ENCODE data around the gene SCN4B.

Gene SCN4B

DNA sequence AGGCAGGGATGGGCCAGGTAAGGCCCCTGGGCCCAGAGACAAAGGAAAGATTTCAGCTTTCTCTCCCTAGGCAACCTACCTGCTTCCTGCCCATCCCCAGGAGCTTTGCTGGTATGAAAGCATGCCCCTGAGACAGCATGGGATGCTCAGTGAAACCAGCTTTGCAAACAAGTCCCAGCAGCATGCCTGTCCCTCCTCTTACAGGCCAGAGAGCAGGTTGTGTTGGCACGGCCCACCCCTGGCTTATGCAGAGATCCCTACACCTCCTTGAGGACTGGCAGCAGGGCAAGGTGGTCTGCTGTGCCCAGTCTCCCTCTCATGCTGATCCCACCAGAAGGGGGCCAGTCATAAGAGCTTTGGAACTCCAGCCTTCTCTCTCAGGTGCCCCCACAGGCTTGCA, 3.1 kb downstream of the SCN4B start:
- no peak for DNase-seq

DNA sequence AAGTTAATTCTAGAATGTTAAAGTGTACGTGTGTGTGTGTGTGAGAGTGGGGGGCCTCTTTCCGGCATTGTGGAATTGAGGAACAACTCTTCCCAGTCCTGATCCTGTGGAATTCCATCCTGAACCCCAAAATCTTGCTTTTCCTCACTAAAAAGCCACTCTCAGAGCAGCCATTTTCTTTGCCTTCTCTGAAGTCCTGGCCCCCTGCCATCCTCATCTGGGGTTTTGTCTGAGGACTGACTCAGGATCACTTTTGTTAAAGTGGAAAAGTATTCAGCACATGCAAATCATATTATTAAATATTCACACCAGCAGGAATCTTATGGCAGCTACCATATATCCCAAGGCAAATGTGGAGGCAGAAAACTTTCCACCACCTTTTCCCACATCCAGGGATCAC, 3.8 kb downstream of the SCN4B start:
- DNase-seq, result no peak

DNA sequence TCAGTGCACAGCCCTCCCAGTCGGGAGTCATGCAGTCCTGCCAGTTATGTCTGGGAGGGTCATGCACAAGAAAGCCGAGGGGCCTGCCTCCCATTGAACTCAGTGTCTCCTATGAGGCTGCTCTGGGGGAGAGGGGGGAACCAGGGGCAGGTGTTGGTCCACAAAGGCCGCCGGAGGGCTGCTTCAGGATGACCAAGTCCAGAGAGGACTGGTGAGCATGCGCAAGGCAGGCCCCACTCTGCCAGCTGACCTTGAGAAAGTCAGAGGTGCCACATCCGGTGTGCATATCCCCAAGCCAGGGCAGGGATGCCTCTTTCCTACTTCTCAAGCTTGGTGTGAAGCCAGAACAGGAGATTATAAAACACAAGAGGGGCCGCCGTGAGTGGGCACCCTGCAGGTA, 4.4 kb downstream of the SCN4B start:
- DNase-seq, result no peak

- no peak for DNase-seq
These were observed 5.1 kb downstream of the SCN4B start for GRCh38 chr11:118147502-118147901.

- no peak for DNase-seq
These were observed 6.1 kb downstream of the SCN4B start for GRCh38 chr11:118146554-118146953.

DNA sequence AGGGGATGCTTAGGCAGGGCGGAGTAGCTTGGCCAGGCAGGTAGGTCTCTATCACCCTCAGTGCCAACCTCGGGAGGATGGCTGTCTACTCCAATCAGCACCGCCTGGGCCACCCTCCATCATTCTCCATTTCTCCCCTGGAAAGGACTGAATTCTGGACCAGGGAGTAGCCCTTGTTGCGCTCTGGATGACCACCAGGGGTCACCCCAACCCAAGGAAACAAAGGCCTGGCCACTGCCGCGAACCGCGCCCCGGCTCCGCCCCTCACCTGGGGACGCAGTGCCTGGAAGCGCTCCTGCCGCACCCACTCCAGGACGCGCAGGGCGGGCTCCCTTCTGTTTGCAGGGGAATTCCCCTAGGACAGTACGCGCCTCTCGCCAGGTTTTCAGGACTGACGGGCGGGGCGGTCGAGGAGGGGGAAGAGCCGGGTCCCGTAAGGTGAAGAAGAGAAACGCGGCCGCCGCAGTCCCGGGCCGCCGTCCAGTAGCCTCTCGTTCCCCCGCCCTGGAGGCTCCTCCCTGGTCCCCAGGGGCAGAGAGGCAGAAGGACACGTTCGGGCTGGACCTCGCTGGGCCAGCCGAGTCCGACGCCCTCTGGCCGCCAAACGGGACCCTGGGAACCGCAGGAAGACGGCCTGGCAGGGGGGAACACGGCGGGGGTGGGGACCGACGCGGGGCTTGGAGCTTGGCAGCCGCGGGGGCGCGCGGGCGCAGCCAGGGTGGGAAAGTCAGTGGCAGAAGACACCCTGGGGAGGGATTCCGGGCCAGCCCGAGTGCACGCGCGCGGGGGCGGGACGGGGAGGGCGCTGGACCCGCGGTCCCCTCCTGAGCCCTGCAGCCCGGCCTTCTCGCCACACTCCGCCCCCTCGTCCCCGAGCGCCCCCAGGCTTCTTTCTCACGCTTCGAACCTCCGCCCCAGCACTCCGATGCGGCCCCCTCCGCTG, 7.1 kb downstream of the SCN4B start:
- DNase-seq, result peak; percentile 77

GRCh38 chr11:118144301-118145268, 8.0 kb downstream of the SCN4B start:
- no peak for DNase-seq

GRCh38 chr11:118143661-118144185, 8.9 kb downstream of the SCN4B start:
- no peak for DNase-seq

- DNase-seq, result no peak
These were observed 9.8 kb downstream of the SCN4B start for GRCh38 chr11:118142809-118143208.

GRCh38 chr11:118142081-118142480, 10.5 kb downstream of the SCN4B start:
- DNase-seq, result no peak

- no peak for DNase-seq
These were observed 13.0 kb downstream of the SCN4B start for GRCh38 chr11:118139578-118139977.

DNA sequence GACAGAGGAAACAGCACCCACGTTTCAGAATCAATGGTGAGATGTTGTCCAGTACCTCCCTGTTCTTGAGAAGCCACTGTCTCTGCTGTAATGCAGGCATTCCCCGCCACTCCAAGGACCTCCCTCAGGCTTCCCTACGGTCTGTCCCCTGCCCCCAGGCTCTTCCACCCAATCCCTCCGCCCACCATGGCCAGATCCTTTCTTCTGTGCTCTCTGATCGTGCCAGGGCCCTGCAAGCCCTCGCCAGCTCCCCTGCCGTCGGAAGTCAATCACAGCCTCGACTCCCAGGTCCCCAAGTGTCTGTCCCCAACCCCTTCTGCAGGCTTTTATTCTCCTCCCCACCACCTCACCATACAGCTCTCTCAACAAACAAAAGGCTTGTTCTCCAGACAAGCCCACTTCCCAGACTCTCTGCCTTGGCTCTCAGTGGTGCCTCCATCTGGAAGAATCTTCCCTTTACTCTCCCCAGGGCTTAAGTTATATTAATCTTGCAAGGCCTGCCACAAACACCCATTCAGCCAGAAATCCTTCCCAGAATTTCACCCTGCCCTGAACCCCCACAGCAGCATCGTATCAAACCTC, 13.7 kb downstream of the SCN4B start:
- no peak for DNase-seq

- no peak for DNase-seq
These were observed 15.8 kb downstream of the SCN4B start for GRCh38 chr11:118136801-118137200.

GRCh38 chr11:118136341-118136740, 16.3 kb downstream of the SCN4B start:
- DNase-seq, result no peak

- DNase-seq, result no peak
These were observed 16.8 kb downstream of the SCN4B start for GRCh38 chr11:118135796-118136165.

GRCh38 chr11:118135051-118135795, 17.4 kb downstream of the SCN4B start:
- no peak for DNase-seq

DNA sequence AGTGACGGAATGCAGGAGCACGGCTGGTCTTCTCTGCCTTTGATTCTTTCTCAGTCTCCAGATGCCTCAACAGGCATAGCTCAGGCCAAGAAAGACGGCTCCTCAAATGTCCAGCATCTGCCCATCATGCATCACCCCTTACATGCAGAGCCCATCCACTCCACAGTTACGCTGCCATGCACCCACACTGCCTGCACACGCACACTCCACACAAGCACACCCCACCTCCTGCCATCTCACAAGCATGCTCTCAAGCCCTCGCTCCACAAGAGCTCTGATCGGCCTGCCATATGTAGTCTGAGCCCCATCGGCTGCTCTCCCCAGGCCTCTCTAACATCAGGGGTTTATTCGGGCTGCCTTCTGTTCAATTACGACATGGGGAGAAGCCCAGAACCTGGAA, 18.8 kb downstream of the SCN4B start:
- no peak for DNase-seq

- DNase-seq, result no peak
These were observed 20.1 kb downstream of the SCN4B start for GRCh38 chr11:118132385-118133151.

- DNase-seq, result no peak
These were observed 23.0 kb downstream of the SCN4B start for GRCh38 chr11:118129471-118130172.

DNA sequence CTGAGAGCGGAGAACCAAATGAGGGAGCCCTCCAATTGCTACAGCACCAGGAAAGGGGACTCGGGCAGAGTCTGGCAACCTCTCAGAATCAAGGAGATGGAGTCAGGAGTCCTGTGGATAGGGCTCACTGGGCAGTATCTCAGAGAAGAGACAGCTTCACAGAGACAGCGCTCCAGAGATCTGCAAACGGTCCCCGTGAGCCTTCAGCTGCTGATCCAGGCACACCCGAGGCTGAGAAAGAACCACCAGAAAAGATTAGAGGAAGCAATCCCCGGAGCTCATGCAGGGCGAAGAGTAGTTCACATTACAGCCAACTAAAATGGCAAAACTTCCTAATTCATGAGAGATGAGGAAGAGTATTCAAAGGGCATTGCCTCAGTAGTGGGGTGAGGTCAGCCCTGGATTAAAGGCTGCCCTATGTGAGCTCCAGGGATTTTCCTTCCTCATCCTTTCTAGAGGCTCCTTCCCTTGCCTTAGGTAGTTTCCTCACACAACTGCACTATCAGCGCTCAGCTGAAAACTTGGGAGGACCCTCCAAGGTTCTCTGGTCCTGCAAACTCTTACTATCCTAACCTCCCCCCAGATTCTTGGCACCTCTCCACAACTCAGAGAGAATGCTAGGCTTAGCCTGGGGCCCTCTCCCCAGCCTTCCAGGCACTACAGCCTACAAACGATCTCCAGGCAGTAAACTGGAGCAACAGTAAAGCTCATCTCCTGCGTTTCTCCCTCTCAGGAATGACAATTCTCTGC, 23.7 kb downstream of the SCN4B start:
- no peak for DNase-seq

All from NCI-H2107 (cell line).